ENCODE results near the gene GRM8.

DNA sequence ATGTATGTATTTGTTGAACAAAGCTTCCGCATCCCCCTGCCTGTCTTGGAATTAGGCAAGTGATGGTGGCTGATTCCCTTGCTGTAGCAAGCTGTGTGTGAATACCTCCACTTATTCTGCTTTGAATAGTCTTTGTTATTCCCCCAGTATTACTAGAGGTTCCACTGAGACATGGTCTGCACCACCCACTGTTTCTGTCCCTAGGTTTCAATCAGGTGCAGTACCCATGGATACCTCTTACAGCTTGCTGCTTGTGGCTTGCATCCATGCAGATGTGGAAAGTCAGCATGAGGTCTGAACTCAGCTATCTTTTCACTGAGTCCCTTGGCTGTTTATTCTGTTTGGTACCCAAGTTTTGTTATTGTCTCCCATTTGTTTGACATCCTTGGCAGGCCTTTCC, 447.4 kb downstream of the GRM8 start:
- TF ChIP-seq CTCF (IDR thresholded peaks at IDR 0.05; ENCODE audit: low read depth, low read length, missing input control) = no peak
- no peak for TF ChIP-seq TAF1 (conservative IDR thresholded peaks at IDR 0.05)
- TF ChIP-seq, protein P1, sequence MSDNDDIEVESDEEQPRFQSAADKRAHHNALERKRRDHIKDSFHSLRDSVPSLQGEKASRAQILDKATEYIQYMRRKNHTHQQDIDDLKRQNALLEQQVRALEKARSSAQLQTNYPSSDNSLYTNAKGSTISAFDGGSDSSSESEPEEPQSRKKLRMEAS (IDR thresholded peaks at IDR 0.05) = no peak
- no peak for TF ChIP-seq EGR1 (IDR thresholded peaks at IDR 0.05; ENCODE audit: low read depth in 2 of 2)
- TF ChIP-seq HNF4G (IDR thresholded peaks at IDR 0.05) = no peak
